Measurements from ENCODE around the gene TAGAP. TPM values are rescaled to one million over a fixed set of nuclear protein-coding genes. Genes with fewer than 3 reads are reported as not detected.
A peak's percentile ranks its signal among the peaks of the same experiment; 100 is the strongest.
"Not testable (repeated sequence)": the region's sequence is repeated elsewhere in the genome, so short reads cannot be mapped to it uniquely, and the experiment has no call there.

TAGAP gene
- total RNA-seq, 1 experiment from 2014 or later = not detected

DNA sequence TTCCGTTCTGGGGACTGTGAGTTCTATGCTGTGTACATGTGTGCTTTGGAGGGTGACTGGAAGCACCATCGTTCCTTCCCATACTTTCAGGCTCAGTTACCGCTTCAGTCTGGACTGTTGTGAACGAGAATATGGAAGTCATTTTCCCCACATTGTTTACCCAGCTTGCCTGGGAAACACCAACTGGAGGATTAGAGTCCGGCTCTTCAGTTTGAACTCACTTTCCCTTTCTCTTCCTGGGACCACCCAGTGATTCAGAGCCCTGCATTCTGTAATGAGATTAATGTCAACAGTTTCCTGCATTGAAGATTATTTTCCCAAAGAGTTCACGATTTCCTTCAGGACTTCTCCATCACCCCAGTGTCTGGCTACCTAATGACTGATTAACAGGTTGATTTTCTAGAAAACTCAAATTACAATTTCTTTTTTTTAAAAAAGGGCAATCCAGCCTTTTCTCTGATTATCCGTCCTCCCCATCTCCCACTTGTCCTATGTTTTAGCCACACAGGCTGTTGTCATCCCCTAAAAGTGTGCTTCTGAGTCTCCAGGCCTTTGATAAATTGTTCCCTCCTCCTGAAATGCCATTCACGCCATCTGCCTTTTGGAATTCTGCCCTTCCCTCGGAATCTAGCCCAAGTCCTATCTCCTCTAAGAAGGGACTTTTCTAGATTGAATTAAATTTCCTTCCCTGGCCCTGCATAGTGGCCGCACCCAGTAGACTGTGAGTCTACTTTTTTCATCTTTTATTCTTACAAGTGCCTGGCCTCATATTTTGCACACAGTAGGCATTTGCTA is 3.3 kb upstream of the TAGAP start:
- DNase-seq (ENCODE audit: low spot score) = no peak

DNA sequence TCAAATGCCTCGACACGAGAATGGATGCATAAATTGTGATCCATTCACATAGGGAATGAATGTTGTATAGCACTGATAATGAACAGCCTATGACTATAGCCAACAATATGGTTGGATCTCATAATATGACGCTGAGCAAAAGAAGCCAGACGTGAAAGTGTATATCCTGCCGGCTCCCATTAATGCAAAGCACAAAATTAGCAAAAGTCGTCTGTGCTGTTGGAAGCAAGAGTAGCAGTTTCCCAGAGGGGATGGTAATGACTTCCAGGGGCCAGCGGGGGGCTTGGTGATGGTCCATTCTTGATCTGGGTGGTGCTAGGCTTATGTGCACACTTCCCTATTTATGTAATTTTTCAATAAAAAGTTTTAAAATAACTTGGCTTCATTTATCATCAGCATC is 1.0 kb upstream of the TAGAP start:
- DNase-seq (ENCODE audit: low spot score) = no peak

DNA sequence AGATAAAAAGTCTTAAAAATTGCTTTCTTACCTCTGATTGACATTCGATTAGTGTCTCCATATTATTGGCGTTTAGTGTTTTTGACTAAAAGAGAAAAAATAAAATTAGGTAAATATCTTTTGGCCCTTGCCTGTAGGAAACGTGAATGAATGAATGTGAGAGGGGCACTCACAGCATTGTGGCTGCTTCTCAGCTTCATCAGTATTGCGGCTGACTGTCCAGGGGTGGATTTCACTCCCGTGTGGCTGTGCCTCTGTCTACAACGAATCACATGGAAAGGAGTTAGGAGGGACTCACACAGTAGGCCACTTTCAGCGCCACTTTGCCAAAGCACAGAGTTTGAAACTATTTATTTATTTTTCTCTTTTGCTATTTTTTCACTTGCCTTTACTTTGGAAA is 844 bp downstream of the TAGAP start:
- DNase-seq (ENCODE audit: low spot score) = no peak

DNA sequence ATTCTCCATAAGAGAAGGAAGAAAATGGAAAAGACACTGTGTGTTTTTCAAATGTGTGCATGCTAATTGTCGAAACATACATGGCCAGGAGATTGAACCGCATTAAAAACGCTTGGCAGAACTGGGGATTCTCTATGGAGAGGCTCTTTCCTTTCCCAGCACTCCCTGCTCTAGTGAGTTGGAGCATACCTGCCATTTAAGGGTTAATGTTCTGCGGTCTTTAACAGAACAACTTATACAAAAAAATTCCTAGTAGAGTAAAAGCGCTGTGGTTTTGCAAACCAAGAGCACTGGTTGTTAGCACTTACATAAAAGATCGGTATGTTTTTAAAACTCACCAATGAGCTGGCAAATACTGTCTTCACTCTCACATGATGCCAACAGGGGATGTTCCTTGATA is 1.5 kb downstream of the TAGAP start:
- DNase-seq (ENCODE audit: low spot score) = no peak

DNA sequence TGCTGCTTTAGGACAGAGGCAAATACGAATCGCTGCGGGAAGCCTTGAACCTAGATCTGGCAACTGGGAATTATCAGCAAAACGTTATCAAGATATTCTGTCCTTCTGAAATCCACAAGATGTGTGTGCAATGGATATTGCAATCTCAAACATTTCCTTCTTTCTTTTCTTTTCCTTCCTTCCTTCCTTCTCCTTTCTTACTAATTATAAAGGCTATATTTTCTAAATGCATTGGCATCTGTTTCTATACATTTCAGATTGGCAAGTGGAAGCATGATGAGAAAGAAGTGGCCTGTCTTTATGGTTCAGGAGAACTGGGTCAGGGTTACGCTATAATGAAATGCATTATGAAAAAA is 2.0 kb downstream of the TAGAP start:
- DNase-seq (ENCODE audit: low spot score) = no peak

DNA sequence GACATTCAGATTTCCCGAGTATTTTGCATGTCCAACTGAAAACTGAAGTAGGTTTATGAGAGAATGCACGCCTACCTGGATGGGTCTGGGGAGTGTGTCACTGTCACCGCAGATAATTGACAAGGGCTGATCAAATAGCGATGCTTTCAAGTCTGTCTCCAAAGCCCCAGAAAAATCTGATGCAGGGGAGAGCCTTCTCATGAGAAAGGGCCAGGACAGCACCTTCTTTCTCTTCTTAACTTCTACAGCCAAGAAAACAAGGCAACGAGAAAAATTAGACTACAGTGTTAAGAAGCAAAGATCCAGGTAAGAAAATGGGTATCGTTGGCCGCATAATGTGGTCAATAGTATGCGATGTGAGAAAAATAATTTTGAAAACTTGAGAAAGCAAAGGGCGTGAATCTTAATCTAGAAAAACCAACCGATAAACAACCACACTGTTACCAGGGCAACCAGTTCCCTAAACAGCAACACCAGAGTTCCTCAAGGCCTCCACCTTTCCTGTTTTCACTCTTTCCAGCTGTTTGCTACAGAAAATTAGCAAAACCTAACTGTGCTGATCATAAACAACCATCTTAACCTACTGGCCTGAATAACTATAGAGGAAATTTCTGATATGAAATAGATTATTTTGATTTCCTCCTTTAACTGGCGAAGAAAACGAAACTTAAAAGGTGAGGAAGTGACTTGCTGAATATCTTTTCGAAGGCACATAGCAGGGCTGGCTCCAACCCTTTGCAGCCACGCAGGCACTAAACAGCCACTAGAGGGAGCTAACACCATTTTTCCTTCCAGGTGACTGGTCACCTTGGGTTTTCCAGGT is 2.6 kb downstream of the TAGAP start:
- DNase-seq (ENCODE audit: low spot score) = peak; percentile 91

DNA sequence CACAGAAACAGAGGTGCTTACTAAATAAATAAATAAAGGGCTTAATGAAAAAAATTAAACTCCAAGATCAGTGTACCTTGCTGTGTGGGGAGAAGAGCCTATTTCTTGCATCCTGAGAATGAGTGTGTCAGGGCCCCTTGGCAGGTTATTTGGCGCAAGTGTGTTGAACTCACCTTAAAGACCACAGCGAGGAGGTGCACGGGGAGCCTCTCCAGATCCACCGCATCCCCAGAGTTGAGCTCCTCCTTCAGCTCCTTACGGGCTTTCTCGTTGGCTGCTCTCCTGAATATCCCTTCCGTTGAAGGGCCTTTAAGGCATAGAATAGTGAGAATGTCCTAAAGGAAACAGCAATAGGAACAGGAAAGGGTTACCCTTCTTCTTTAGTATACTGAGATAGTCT is 3.6 kb downstream of the TAGAP start:
- DNase-seq (ENCODE audit: low spot score) = no peak

DNA sequence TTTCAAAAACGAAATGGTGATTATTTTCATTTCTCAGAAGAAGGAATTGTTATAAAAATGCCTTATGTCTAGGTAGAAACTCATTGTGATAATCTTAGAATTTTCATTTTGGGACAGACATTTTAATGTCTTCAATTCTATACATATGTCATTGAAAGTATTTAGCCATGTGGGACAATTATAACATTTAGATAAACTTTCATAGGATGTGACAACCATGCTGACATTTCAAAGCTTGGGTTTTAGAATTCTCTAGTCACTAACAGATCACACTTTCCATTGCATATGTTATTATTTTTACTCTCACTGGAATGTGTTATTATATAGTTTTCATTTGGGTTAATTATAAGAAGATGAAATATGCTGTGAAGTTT is 4.9 kb downstream of the TAGAP start:
- DNase-seq (ENCODE audit: low spot score) = no peak

DNA sequence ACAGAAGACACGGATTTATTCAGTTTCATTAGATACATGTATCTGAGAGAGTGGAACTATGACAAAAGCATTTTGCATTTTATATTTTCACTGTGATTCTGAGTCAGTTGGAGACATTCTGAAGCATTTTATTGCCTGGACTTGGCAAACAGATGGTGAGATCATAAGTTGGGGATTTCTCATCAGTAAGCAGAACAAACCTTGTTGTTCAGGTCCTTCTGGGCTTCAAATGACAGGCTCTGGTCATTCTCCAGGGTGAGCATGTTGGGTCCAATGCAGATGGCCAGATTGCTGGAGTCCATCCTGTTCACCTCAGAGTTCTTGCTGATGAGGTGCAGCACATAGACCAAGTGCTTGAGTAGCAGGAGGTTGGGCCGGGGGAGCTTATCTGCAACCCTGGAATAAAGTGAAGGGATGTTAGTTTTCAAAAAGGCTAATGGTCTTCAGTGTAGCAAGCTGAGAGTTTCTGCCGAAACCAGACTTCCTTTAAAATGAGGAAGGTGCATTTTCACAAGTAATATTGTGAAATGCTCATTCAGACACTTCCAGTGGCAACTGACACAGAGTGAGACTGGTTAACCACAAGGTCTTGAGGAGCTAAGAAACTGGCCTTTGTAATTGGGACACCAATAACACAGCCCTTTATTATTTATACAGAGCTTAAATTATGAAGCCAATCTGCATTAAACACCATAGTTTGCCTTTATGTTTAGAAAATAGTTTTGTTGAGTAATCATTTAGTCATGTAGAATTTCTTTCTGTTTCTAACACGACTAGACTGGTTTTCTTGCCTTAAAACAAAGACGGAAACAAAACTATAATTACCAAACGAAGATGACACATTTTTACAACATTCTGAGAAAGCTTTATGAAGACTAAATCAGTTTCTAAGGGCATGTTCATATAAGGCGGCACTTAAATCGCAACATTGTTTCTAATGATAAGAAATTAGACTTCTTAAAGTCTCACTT is 5.6 kb downstream of the TAGAP start:
- DNase-seq (ENCODE audit: low spot score) = no peak

DNA sequence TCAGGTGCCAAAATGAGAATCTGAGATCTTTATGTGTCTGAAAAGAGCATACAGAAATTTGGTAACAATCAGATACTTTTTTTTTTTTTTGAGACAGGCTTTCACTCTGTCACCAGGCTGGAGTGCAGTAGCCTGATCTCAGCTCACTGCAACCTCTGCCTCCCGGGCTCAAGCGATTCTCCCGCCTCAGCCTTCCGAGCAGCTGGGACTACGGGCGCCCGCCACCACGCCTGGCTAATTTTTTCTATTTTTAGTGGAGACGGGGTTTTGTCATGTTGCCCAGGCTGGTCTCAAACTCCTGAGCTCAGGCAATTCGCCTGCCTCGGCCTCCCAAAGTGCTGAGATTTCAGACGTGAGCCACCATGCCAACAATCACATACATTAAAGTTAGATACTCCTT is 6.5 kb downstream of the TAGAP start:
- DNase-seq (ENCODE audit: low spot score) = not testable (repeated sequence)

DNA sequence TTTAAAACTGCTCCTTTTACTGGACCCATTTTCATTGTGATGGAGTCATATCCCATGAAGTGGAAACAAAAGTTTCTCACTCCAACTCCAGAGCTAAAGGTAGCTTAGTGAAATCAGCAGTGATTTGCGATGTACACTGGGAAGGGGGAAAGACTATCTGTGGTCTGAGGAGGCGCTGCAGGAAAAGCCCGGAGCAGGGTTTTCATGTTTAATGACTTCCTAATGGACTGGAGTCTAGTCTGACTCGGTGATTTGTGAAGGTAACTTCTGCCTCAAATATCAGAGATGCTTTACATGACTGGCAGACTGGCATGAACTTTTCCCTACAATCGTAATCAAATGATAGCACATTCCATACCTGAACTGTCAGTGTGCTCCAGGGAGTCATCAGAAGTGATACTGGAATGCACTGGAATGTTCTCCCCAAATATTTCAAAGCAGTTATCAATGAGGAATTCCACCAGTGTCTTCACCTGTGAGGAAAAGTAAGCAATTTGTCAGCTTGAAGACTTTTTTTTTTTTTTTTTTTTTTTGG is 7.0 kb downstream of the TAGAP start:
- no peak for DNase-seq (ENCODE audit: low spot score)

DNA sequence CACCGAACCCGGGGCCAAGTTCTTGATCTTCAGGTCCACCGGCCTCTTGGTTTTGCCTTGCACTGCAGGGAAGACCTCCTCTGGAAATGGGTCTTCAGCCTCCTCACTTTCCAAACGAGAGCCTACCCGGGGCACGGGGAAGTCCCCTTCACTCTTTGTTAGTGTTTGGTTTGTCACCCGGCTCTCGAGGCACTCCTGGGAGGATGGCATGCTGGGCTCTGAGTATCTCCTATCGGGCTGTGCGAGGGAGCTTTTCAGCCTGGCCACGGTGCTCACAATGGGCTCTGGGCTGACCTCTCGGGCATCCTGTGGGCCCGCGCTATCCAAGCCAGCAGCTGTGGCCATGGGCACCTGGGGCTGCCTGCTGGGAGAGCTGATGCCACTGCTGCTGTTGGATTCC is 8.1 kb downstream of the TAGAP start:
- no peak for DNase-seq (ENCODE audit: low spot score)

DNA sequence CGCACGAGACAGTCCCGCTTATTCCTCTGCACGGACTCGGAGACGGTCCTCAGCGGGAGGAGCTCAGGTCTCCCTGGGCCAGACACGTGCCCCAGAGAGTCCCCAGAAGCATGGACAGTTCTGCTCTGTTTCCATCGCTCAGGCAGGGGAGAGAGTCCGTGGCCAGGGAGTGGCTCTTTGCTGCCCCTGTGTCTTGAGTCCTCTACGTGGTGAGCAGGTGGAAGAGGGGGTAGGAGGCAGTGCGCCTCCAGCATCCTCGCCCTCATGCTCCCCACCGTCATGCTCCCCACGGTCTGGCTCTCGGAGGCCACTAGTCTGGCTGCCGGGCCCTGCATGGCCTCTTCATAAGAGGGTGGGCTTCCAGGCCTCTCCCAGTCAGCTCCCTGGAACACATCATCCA is 8.9 kb downstream of the TAGAP start:
- DNase-seq (ENCODE audit: low spot score) = no peak

DNA sequence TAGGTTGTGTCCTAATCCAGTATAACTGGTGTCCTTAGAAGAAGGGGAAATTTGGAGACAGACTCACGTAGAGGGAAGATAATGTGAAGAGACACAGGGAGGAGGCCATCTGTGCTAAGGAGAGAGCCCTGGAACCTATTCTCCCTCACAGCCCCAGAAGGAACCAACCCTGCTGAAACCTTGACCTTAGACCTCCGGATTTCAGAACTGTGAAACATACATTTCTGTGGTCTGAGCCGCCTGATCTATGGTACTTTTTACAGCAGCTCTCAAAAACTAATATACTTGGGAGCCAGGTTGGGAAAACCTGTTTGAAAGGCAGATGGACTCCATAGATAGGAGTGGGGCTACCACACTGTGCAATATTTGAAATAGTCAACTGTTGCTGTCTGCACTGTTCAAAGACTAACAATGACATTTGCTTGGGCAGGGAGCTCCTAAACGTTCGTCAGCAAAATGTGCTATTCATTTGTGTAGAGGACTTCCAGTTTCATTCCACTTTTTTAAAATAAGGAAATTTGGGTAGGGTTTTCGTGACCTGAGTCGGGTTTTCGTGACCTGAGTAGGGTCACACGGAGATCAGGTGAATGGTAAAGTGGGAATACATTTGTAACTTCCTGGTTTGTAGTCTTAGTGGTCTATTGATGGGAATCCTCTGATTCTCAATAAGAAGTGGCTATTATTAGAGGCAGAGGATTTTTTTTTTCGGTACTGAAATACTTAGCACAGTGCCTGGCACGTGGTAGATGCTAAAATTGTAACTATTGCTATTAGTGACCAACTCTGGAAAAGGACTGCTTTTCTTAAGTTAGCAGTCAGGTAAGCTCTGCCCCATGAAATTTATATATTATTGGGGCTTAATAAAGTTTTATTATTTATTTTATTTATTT is 11.4 kb downstream of the TAGAP start:
- no peak for DNase-seq (ENCODE audit: low spot score)

DNA sequence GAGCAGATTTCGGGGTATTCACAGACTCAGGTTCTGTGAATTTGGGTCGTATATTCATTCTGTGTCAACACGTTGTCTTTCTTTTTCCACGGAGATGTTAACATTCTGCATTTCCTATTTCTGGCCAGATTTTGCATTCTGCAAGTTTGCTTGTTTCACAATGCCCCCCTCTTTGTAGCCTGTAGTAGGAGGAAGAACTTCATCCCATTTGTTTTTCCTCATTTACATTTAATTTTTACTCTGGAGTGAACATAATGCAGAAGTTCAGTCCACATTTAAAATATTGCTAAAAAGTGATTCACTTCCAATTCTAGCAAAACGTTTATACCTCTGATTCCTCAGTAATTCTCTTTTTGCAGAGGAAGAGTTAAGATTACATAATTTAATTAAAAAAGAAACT is 12.9 kb downstream of the TAGAP start:
- DNase-seq (ENCODE audit: low spot score) = no peak

DNA sequence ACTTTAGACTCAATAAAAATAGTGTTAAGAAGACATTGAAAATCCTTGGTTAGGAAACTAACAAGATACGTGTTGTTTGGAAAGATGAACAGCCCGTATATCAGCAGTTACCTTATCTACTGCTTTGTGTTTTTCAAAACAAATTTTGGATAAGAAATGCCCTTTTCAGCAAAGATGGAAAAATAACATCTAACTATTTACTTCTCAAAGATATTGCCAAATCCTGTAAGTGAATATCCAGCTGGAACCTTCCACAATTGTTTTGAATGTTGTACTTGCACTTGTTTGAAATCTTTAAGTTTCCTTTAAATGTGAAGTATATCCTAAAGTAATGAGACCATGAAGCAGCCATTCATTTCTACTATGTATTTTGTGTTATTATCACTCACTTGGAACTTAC is 14.6 kb downstream of the TAGAP start:
- DNase-seq (ENCODE audit: low spot score) = no peak

DNA sequence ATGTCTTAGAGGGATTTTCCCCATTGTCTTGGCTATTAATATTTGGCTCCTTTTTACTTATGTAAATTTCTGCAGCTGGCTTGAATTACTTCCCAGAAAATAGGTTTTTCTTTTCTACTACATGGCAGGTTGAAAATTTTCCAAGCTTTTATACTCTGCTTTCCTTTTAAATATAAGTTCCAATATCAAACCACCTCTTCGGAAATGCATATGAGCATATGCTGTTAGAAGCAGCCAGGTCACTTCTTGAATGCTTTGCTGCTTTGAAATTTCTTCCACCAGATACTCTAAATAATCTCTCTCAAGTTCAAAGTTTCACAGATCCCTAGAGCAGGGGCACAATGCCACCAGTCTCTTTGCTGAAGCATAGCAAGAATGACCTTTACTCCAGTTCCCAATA is 19.6 kb downstream of the TAGAP start:
- not testable (repeated sequence) for DNase-seq (ENCODE audit: low spot score)

DNA sequence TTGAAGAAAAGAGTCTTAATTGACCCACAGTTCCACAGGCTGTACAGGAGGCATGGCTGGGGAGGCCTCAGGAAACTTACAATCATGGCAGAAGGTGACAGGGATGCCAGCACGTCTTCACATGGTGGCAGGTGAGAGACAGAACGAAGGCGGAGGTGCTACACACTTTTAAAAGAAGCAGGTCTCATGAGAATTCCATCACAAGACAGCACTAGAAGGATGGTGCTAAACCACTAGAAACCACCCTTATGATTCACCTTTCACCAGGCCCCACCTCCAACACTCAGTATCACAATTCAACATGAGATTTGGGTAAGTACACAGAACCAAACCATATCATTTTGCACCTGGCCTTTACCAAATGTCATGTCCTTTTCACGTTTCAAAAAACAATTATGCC is 20.9 kb downstream of the TAGAP start:
- DNase-seq (ENCODE audit: low spot score) = no peak

DNA sequence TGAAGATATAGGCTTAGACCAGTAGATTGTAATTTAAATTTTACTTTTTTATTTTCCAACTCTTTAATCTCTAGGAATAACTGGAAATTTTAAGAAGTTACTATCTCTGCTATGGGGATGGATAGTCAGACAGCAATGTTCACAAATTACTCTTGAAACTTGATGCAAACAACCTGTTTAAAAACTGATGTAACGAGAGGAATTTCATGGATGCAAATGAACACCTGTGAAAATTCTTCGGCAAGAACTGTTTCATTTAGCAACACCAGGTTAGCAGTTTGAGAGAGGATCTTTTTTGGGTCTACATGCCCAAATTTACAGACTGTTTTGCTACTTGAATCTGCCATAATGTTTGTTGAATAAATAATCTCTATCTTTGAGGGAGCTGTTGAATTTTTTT is 24.8 kb downstream of the TAGAP start:
- DNase-seq (ENCODE audit: low spot score) = no peak

DNA sequence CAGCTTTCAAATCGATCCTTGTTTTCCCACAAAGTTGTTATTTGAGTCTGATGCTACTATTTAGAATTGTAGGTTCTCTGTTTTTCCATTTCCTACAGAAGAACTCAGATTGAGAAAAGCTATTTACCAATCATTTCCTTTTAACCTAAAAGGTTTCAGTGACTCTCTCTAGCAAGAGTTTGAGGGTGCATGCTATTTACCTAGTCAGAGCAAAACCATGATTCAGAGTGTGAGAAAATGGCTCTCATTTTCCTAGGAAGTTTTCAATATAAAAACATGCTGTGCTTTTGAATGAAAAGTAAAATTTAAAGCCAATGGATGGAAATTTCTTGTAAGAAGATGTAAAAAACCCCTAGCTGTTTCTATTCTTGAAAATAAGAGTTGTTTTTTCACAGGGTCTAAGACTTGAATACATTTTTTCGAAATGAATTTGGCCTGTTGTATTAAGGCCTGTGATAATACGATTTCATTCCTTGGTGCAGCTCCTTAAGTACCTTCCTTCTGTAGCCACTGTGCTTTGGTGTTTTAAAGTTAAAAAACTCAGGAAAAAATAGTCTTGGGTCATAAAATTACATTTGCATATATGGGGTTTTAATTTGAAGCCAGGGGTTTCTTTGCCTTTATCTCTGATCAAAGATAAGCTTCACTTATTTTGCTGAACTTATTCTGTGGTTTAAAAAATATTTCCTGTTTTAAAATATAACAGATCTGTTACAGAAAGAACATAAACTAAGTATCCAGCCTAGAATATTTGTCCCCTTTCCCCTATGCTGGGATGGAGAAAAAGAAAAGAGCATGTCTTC is 26.8 kb downstream of the TAGAP start:
- DNase-seq (ENCODE audit: low spot score) = no peak

Data from HT-29 (cell line).